Measurements from ENCODE around the gene EHHADH. TPM values are rescaled to one million over a fixed set of nuclear protein-coding genes. Genes with fewer than 3 reads are reported as not detected.
"Not testable (repeated sequence)": the region's sequence is repeated elsewhere in the genome, so short reads cannot be mapped to it uniquely, and the experiment has no call there.

The EHHADH gene
- total RNA-seq (2014; rRNA removed; shearing (Covaris generic)) = 2.7 and 4.3 TPM in 2 replicates
- polyA plus RNA-seq (2016; fragmentation: Nextera tagmentation; extraction: Ambion mirVana) = 2.9 and 3.1 TPM in 2 replicates

GRCh38 chr3:185253645-185254410, at the start of gene EHHADH:
Gene EHHADH, minus strand, starts transcription at chr3:185254049. Its CDS starts 27 bp downstream, at chr3:185254022.
- DNase-seq = peak; percentile 84
- H3F3A ChIP-seq (ENCODE audit: insufficient read depth) = no peaks in the 10 kb centered on the region
- no peak within 1 kb of the TSS for H3K27ac ChIP-seq
- no peaks in the 10 kb centered on the region for H3K9me2 ChIP-seq (ENCODE audit: insufficient read depth)
- peak within 1 kb of the TSS; percentile 81 for H3K4me2 ChIP-seq (ENCODE audit: unreplicated experiment)
- H2AFZ ChIP-seq = peak within 1 kb of the TSS; percentile 97
- H3K9me3 ChIP-seq (ENCODE audit: low read depth) = peaks cover 3% of the 10 kb centered on the region
- peak within 1 kb of the TSS; percentile 90 for H3K4me3 ChIP-seq
- peak within 1 kb of the TSS; percentile 81 for H3K9ac ChIP-seq
- 6% methylated on average over 49 to 52 of the region's 53 CpGs for WGBS, 2 experiments (ENCODE audit: low coverage in 1 of 2, low lambda C conversion rate in 2 of 2, missing lambda C conversion rate in 2 of 2)
- peaks cover 5% of the 10 kb centered on the region; the same call in 1 of the 2 replicates for H3K4me1 ChIP-seq (ENCODE audit: insufficient read depth)
- no peaks in the 10 kb centered on the region for H4K20me1 ChIP-seq (ENCODE audit: insufficient read depth)
- in situ Hi-C loops (cut with MboI) = no loop called here
- TF ChIP-seq EZH2 (IDR thresholded peaks at IDR 0.05; ENCODE audit: insufficient read depth, poor library complexity, severe bottlenecking) (no peak), EZH2phosphoT487 (IDR thresholded peaks at IDR 0.05; ENCODE audit: insufficient read depth, low read depth) (no peak)
- no peaks in the 10 kb centered on the region for H3K27me3 ChIP-seq (replicated peaks; ENCODE audit: insufficient read depth)
- H3K36me3 ChIP-seq (ENCODE audit: low read depth) = no peaks in the 10 kb centered on the region
- no peaks in the 10 kb centered on the region for H3K79me2 ChIP-seq (ENCODE audit: insufficient read depth)

- H3K9me3 ChIP-seq (ENCODE audit: low read depth) = not testable (repeated sequence)
- 94 to 96% methylated on average over 10 of the region's 10 CpGs for WGBS, 2 experiments (ENCODE audit: low coverage in 1 of 2, low lambda C conversion rate in 2 of 2, missing lambda C conversion rate in 2 of 2)
These were observed 46.1 kb upstream of the EHHADH start for GRCh38 chr3:185299918-185300426.

DNA sequence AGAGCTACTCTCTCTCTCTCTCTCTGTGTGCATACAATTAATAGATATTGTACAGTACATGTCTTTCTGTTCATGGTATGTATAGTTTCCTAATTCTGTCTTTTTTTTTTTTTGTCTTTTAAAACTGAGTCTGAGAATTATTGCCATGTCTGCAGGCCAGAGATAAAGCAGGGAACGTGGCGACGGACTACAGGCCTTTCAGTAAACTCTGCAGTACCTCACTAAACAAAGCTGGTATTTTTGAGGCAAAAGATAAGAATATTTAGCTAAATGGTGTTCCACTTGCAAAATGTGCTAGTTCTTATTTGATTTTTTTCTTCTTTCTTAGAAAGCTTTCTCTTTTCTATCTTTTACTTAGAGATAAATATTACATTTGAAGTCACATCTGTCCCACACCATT, 44.0 kb upstream of the EHHADH start:
- Histone ChIP-seq H3K27me3 (replicated peaks; ENCODE audit: insufficient read depth) (no peaks in the 10 kb centered on the region), H3K9ac (no peak overlapping the region), H3K79me2 (ENCODE audit: insufficient read depth) (no peaks in the 10 kb centered on the region), H4K20me1 (ENCODE audit: insufficient read depth) (no peaks in the 10 kb centered on the region), H3K4me2 (ENCODE audit: unreplicated experiment) (no peak overlapping the region), H3K4me3 (no peak overlapping the region), H3K27ac (no peak overlapping the region), H3K4me1 (ENCODE audit: insufficient read depth) (peaks cover 3% of the 10 kb centered on the region; the same call in 1 of the 2 replicates), H3K36me3 (ENCODE audit: low read depth) (no peaks in the 10 kb centered on the region), H2AFZ (no peak overlapping the region), H3K9me2 (ENCODE audit: insufficient read depth) (no peaks in the 10 kb centered on the region), H3K9me3 (ENCODE audit: low read depth) (no peaks in the 10 kb centered on the region), H3F3A (ENCODE audit: insufficient read depth) (0 out of 2 replicates have a peak, but pooled peaks cover 6% of the 10 kb centered on the region)
- WGBS, 2 experiments (ENCODE audit: low coverage in 1 of 2, low lambda C conversion rate in 2 of 2, missing lambda C conversion rate in 2 of 2) = 98% methylated on average over 3 of the region's 3 CpGs
- TF ChIP-seq EZH2phosphoT487 (IDR thresholded peaks at IDR 0.05; ENCODE audit: insufficient read depth, low read depth) (no peak), EZH2 (IDR thresholded peaks at IDR 0.05; ENCODE audit: insufficient read depth, poor library complexity, severe bottlenecking) (no peak)
- in situ Hi-C loops (cut with MboI) = no loop called here
- no peak for DNase-seq

More at GRCh38 chr3:185299918-185300426, 46.1 kb upstream of the EHHADH start:
- H3K9me2 ChIP-seq (ENCODE audit: insufficient read depth); H3K27ac ChIP-seq; H3K4me3 ChIP-seq; H3K36me3 ChIP-seq (ENCODE audit: low read depth); H3K4me1 ChIP-seq (ENCODE audit: insufficient read depth); H3F3A ChIP-seq (ENCODE audit: insufficient read depth); in situ Hi-C loops (cut with MboI); H3K4me2 ChIP-seq (ENCODE audit: unreplicated experiment); H4K20me1 ChIP-seq (ENCODE audit: insufficient read depth); H3K27me3 ChIP-seq (replicated peaks; ENCODE audit: insufficient read depth); H2AFZ ChIP-seq; H3K79me2 ChIP-seq (ENCODE audit: insufficient read depth); DNase-seq; H3K9ac ChIP-seq: not testable (repeated sequence)

GRCh38 chr3:185292238-185292637, 38.4 kb upstream of the EHHADH start:
- 92 to 93% methylated on average over 7 of the region's 7 CpGs for WGBS, 2 experiments (ENCODE audit: low coverage in 1 of 2, low lambda C conversion rate in 2 of 2, missing lambda C conversion rate in 2 of 2)
- H3K79me2 ChIP-seq (ENCODE audit: insufficient read depth) = 0 out of 2 replicates have a peak, but pooled peaks cover 4% of the 10 kb centered on the region
- no peaks in the 10 kb centered on the region for H3K36me3 ChIP-seq (ENCODE audit: low read depth)
- no peak overlapping the region for H3K4me2 ChIP-seq (ENCODE audit: unreplicated experiment)
- H3K9me2 ChIP-seq (ENCODE audit: insufficient read depth) = no peaks in the 10 kb centered on the region
- no peak for DNase-seq
- no peaks in the 10 kb centered on the region for H4K20me1 ChIP-seq (ENCODE audit: insufficient read depth)
- no peak overlapping the region for H2AFZ ChIP-seq
- H3K27me3 ChIP-seq (replicated peaks; ENCODE audit: insufficient read depth) = no peaks in the 10 kb centered on the region
- H3K4me1 ChIP-seq (ENCODE audit: insufficient read depth) = no peaks in the 10 kb centered on the region
- H3F3A ChIP-seq (ENCODE audit: insufficient read depth) = no peaks in the 10 kb centered on the region
- no peak overlapping the region for H3K27ac ChIP-seq
- no peaks in the 10 kb centered on the region for H3K9me3 ChIP-seq (ENCODE audit: low read depth)
- no peak overlapping the region for H3K4me3 ChIP-seq
- TF ChIP-seq EZH2phosphoT487 (IDR thresholded peaks at IDR 0.05; ENCODE audit: insufficient read depth, low read depth) (no peak), EZH2 (IDR thresholded peaks at IDR 0.05; ENCODE audit: insufficient read depth, poor library complexity, severe bottlenecking) (no peak)
- in situ Hi-C loops (cut with MboI) = no loop called here
- no peak overlapping the region for H3K9ac ChIP-seq

Data from GM23248 (cell line).